SU-DHL-6 (cell line): ENCODE measurements around the gene FANCD2.

Experiments
- H2AFZ ChIP-seq: fragments of 200-600 bp; sonication (generic); 2 replicates; pipeline ENCODE4 v1.6.1; 2014; ENCODE audit warnings: low read depth, mild to moderate bottlenecking, moderate library complexity, mixed read lengths, antibody characterized with exemption, low read length; ENCODE audit not compliant: severe bottlenecking
- H3F3A ChIP-seq: fragments of 200-600 bp; shearing (Covaris generic); 2 replicates; pipeline ENCODE4 v1.6.0; 2016; ENCODE audit warnings: antibody characterized with exemption, mild to moderate bottlenecking; ENCODE audit not compliant: insufficient read depth
- H3K27ac ChIP-seq: fragments of 200-600 bp; sonication (generic); 2 replicates; pipeline ENCODE4 v1.5.1; 2016; ENCODE audit warnings: low read depth, mild to moderate bottlenecking, low read length, moderate library complexity, mixed read lengths
- H3K27me3 ChIP-seq: fragments of 200-600 bp; sonication (generic), shearing (Covaris generic); 2 replicates; pipeline ENCODE4 v1.6.0; 2014; ENCODE audit warnings: mild to moderate bottlenecking, low read length
- H3K36me3 ChIP-seq: fragments of 200-600 bp; sonication (generic); 2 replicates; pipeline ENCODE4 v1.6.1; 2014; ENCODE audit warnings: mild to moderate bottlenecking, low read length, mixed read lengths
- H3K4me2 ChIP-seq: fragments of 300-600, 200-600 bp; shearing (Covaris generic), sonication (generic); 2 replicates; pipeline ENCODE4 v1.6.0; 2014; ENCODE audit warnings: low read length, low read depth, mild to moderate bottlenecking; ENCODE audit not compliant: poor library complexity, severe bottlenecking
- H3K4me3 ChIP-seq: fragments of 200-600 bp; sonication (generic); 2 replicates; pipeline ENCODE4 v1.5.1; 2014; ENCODE audit warnings: antibody characterized with exemption, low read length, mild to moderate bottlenecking, mixed read lengths; ENCODE audit not compliant: insufficient read depth, poor library complexity, severe bottlenecking
- H3K79me2 ChIP-seq: fragments of 200-600 bp; sonication (generic); 2 replicates; pipeline ENCODE4 v1.6.1; 2014; ENCODE audit warnings: mild to moderate bottlenecking, low read length, moderate library complexity; ENCODE audit not compliant: insufficient read depth
- H3K9ac ChIP-seq: fragments of 200-600 bp; sonication (generic); 2 replicates; pipeline ENCODE4 v1.7.0; 2014; ENCODE audit warnings: mild to moderate bottlenecking, low read length
- H3K9me2 ChIP-seq: fragments of 200-600 bp; sonication (generic); replicated peaks from 2 replicates; pipeline ENCODE4 v1.6.1; 2014; ENCODE audit warnings: low read length; ENCODE audit not compliant: insufficient read depth
- H3K9me3 ChIP-seq: fragments of 200-600 bp; sonication (generic); 2 replicates; pipeline ENCODE4 v1.6.1; 2014; ENCODE audit warnings: low read length, mixed read lengths; ENCODE audit not compliant: insufficient read depth
- H4K20me1 ChIP-seq: fragments of 200-600 bp; sonication (generic); 2 replicates; pipeline ENCODE4 v1.6.1; 2014; ENCODE audit warnings: low read depth, mild to moderate bottlenecking, antibody characterized with exemption, low read length, moderate library complexity, mixed read lengths
- CTCF ChIP-seq: fragments of 200-600 bp; sonication (generic); IDR thresholded peaks from one replicate; pipeline ENCODE4 v1.5.1; 2017; ENCODE audit warnings: antibody characterized with exemption, mild to moderate bottlenecking, low read length, moderate library complexity; ENCODE audit not compliant: insufficient read depth, poor library complexity, severe bottlenecking
- EZH2phosphoT487 ChIP-seq: fragments of 200-600 bp; sonication (generic), shearing (Covaris generic); conservative IDR thresholded peaks from 2 replicates; pipeline ENCODE4 v1.6.1; 2018; ENCODE audit warnings: mild to moderate bottlenecking, antibody characterized with exemption, low read length, moderate library complexity, mixed read lengths

FANCD2 gene

DNA sequence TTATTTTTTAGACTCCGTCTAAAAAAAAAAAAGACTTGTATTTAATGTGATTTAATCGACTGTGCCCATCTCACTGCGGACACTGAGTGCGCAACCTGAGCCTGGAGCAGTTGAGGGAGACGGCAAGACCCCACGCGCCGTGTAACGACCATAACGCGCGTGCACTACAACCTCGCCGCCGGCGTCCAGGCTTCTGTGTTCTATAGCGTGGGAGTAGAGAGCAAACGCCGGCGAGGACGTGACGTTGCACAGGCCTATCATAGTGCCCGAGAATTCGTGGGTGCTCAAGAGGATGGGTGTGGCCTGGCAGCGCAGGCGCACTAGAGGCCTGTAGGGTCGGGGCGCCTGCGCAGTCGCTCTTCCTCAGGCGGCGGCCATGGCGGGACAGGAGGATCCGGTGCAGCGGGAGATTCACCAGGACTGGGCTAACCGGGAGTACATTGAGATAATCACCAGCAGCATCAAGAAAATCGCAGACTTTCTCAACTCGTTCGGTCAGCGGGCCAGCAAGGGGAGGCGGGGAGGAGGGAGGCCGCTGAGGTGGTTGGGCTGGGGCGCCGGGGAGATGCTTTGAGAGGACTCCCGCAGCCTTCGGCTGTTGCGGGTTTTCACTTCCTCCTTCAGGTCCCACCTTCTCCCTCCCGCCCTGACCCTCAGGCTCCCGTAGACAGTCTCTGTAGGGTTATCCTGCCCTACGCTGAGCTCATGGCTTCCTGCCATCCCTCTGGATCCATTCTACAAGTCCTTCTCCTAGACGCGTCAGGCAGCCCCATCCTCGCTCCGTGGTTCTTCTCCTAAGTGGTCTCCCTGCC lies 89.3 kb downstream of the FANCD2 start, which contains the start of gene BRK1:
Gene BRK1 (plus strand): TSS at position 350 of the 812 bp plus-strand sequence. CDS start 27 bp downstream, at position 377.
- H3K9ac ChIP-seq, result peak within 1 kb of the TSS; percentile 74
- H3K36me3 ChIP-seq, result peaks cover 3% of the 10 kb centered on the region; the same call in 1 of the 2 replicates
- peaks cover 47% of the 10 kb centered on the region for H3K79me2 ChIP-seq
- H3F3A ChIP-seq, result no peaks in the 10 kb centered on the region
- peak within 1 kb of the TSS; percentile 65 for H3K4me3 ChIP-seq
- peak within 1 kb of the TSS; percentile 88 for H3K4me2 ChIP-seq
- peak within 1 kb of the TSS; percentile 57 for H3K27ac ChIP-seq
- H3K9me3 ChIP-seq, result no peaks in the 10 kb centered on the region
- no peak for TF ChIP-seq EZH2phosphoT487
- TF ChIP-seq CTCF, result no peak
- no peaks in the 10 kb centered on the region for H4K20me1 ChIP-seq
- no peaks in the 10 kb centered on the region for H3K27me3 ChIP-seq
- H2AFZ ChIP-seq, result peak within 1 kb of the TSS; percentile 83
- no peaks in the 10 kb centered on the region for H3K9me2 ChIP-seq

- Histone ChIP-seq H2AFZ (no peak overlapping the region), H3K27ac (peak overlapping the region; percentile 57), H3K79me2 (peaks cover 52% of the 10 kb centered on the region)
These were observed 89.9 kb downstream of the FANCD2 start for GRCh38 chr3:10116138-10116460.

DNA sequence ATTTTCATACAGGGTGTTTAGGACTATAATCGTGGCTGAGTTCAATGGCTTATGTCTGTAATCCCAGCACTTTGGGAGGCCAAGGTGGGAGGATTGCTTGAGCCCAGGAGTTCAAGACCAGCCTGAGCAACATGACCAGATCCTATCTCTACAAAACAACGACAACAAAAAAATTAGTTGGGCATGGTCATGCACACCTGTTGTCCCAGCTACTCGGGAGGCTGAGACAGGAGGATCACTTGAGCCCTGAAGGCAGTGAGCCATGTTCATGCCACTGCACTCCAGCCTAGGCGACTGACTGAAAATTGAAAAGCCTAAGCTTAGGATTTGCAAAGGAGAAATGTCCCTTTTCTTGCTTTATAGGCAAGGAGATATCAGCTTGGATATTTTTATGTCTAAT lies 90.7 kb downstream of the FANCD2 start:
- H3K79me2 ChIP-seq, result peaks cover 60% of the 10 kb centered on the region
- H3K9ac ChIP-seq, result peak overlapping the region; percentile 74
- H2AFZ ChIP-seq, result no peak overlapping the region
- no peaks in the 10 kb centered on the region for H4K20me1 ChIP-seq
- peak overlapping the region; percentile 88 for H3K4me2 ChIP-seq
- H3K36me3 ChIP-seq, result peaks cover 3% of the 10 kb centered on the region; the same call in 1 of the 2 replicates
- H3F3A ChIP-seq, result no peaks in the 10 kb centered on the region
- H3K27me3 ChIP-seq, result no peaks in the 10 kb centered on the region
- no peak overlapping the region for H3K27ac ChIP-seq
- no peaks in the 10 kb centered on the region for H3K9me2 ChIP-seq
- peak overlapping the region; percentile 65 for H3K4me3 ChIP-seq
- no peaks in the 10 kb centered on the region for H3K9me3 ChIP-seq
- TF ChIP-seq CTCF (no peak), EZH2phosphoT487 (no peak)

More at GRCh38 chr3:10116138-10116460, 89.9 kb downstream of the FANCD2 start:
- Histone ChIP-seq H3K4me3 (peak overlapping the region; percentile 65), H3K36me3 (peaks cover 3% of the 10 kb centered on the region; the same call in 1 of the 2 replicates), H3F3A (no peaks in the 10 kb centered on the region), H3K27me3 (no peaks in the 10 kb centered on the region), H4K20me1 (no peaks in the 10 kb centered on the region), H3K9me2 (no peaks in the 10 kb centered on the region), H3K4me2 (peak overlapping the region; percentile 88), H3K9me3 (no peaks in the 10 kb centered on the region), H3K9ac (peak overlapping the region; percentile 74)
- TF ChIP-seq EZH2phosphoT487, result no peak
- no peak for TF ChIP-seq CTCF
